ENCODE results near the gene PRKCA.

DNA sequence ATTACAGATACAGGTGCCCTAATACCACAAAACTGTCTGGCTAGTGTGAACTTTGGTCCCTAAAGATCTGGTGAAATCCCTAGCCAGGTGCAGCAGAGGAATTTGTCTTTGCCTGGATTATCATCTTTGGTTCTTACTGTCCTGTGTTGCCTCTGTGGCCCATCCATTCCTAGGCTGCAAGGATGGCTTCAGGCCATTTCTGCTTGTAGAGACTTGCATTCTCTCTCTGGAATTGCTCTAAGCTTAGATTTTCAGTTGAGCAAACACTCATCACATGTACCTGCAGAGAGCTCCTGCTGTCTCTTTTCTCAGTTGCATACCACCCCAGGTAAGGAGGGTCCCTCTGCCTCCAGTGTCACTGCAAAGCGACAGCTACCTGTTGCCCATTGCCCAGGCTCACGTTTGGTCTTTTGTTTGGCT lies 114.9 kb downstream of the PRKCA start:
- TF ChIP-seq TAF1 (IDR thresholded peaks at IDR 0.05; ENCODE audit: low read depth) = no peak
- TF ChIP-seq, protein P1, sequence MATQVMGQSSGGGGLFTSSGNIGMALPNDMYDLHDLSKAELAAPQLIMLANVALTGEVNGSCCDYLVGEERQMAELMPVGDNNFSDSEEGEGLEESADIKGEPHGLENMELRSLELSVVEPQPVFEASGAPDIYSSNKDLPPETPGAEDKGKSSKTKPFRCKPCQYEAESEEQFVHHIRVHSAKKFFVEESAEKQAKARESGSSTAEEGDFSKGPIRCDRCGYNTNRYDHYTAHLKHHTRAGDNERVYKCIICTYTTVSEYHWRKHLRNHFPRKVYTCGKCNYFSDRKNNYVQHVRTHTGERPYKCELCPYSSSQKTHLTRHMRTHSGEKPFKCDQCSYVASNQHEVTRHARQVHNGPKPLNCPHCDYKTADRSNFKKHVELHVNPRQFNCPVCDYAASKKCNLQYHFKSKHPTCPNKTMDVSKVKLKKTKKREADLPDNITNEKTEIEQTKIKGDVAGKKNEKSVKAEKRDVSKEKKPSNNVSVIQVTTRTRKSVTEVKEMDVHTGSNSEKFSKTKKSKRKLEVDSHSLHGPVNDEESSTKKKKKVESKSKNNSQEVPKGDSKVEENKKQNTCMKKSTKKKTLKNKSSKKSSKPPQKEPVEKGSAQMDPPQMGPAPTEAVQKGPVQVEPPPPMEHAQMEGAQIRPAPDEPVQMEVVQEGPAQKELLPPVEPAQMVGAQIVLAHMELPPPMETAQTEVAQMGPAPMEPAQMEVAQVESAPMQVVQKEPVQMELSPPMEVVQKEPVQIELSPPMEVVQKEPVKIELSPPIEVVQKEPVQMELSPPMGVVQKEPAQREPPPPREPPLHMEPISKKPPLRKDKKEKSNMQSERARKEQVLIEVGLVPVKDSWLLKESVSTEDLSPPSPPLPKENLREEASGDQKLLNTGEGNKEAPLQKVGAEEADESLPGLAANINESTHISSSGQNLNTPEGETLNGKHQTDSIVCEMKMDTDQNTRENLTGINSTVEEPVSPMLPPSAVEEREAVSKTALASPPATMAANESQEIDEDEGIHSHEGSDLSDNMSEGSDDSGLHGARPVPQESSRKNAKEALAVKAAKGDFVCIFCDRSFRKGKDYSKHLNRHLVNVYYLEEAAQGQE (IDR thresholded peaks at IDR 0.05; ENCODE audit: low read depth) = no peak
- no peak for TF ChIP-seq TCF12 (IDR thresholded peaks at IDR 0.05; ENCODE audit: low read depth)
- TF ChIP-seq CREB1 (IDR thresholded peaks at IDR 0.05; ENCODE audit: low read depth) = no peak
- TF ChIP-seq TEAD4 (IDR thresholded peaks at IDR 0.05) = no peak
- TF ChIP-seq FOXM1 (IDR thresholded peaks at IDR 0.05; ENCODE audit: borderline replicate concordance, low read depth) = no peak
- TF ChIP-seq, protein P2, sequence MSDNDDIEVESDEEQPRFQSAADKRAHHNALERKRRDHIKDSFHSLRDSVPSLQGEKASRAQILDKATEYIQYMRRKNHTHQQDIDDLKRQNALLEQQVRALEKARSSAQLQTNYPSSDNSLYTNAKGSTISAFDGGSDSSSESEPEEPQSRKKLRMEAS (IDR thresholded peaks at IDR 0.05) = no peak
- no peak for TF ChIP-seq EP300 (IDR thresholded peaks at IDR 0.05; ENCODE audit: borderline replicate concordance)
- no peak for TF ChIP-seq NFIC (IDR thresholded peaks at IDR 0.05)
- no peak for TF ChIP-seq EGR1 (IDR thresholded peaks at IDR 0.05)
- no peak for TF ChIP-seq YY1 (IDR thresholded peaks at IDR 0.05; ENCODE audit: low read depth)
- TF ChIP-seq RAD21 (IDR thresholded peaks at IDR 0.05; ENCODE audit: low read depth) = no peak
- TF ChIP-seq CEBPB (IDR thresholded peaks at IDR 0.05) = no peak
